Loucy (cell line): ENCODE measurements around the gene ANAPC16.

Experiments
- EZH2phosphoT487 ChIP-seq: fragments of 200-600 bp; IDR thresholded peaks from 2 replicates; pipeline ENCODE4 v1.6.1; 2018; ENCODE audit warnings: antibody characterized with exemption, mild to moderate bottlenecking, moderate library complexity, borderline replicate concordance
- TF ChIP-seq, protein P1 (sequence below): fragments of 200-600 bp; sonication (generic); conservative IDR thresholded peaks from 2 replicates; pipeline ENCODE4 v1.5.1; 2014; ENCODE audit warnings: mild to moderate bottlenecking, antibody characterized with exemption, low read length

DNA sequence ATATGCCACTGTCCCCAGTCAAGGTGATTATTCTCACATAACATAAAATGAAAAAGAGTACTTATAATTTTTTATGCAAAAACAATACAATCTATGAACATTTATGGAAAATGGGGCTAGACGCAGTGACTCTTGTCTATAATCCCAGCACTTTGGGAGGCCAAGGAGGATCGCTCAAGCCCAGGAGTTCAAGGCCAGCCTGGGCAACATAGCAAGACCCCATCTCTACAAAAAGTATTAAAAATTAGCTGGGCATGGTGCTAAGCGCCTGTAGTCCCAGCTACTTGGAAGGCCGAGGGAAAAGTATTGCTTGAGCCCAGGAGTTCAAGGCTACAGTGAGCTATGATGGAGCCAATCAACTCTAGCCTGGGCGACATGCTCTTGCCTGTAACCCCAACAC, 14.5 kb upstream of the ANAPC16 start:
- TF ChIP-seq, protein P1, sequence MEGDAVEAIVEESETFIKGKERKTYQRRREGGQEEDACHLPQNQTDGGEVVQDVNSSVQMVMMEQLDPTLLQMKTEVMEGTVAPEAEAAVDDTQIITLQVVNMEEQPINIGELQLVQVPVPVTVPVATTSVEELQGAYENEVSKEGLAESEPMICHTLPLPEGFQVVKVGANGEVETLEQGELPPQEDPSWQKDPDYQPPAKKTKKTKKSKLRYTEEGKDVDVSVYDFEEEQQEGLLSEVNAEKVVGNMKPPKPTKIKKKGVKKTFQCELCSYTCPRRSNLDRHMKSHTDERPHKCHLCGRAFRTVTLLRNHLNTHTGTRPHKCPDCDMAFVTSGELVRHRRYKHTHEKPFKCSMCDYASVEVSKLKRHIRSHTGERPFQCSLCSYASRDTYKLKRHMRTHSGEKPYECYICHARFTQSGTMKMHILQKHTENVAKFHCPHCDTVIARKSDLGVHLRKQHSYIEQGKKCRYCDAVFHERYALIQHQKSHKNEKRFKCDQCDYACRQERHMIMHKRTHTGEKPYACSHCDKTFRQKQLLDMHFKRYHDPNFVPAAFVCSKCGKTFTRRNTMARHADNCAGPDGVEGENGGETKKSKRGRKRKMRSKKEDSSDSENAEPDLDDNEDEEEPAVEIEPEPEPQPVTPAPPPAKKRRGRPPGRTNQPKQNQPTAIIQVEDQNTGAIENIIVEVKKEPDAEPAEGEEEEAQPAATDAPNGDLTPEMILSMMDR: no peak
- no peak for TF ChIP-seq EZH2phosphoT487
